DMS53 (cell line): ENCODE data around the gene MAPK8IP2.
"Not testable (repeated sequence)": the region's sequence is repeated elsewhere in the genome, so short reads cannot be mapped to it uniquely, and the experiment has no call there.

Source experiments
- DNase-seq: peaks from one replicate; lab custom pipeline; 2025; lab: John Stamatoyannopoulos, UW

The MAPK8IP2 gene

GRCh38 chr22:50635591-50635990, 35.0 kb downstream of the MAPK8IP2 start:
- DNase-seq: no peak

GRCh38 chr22:50640296-50640695, 39.7 kb downstream of the MAPK8IP2 start:
- not testable (repeated sequence) for DNase-seq

GRCh38 chr22:50640857-50641647, 40.5 kb downstream of the MAPK8IP2 start:
- no peak for DNase-seq

GRCh38 chr22:50641696-50642607, 41.4 kb downstream of the MAPK8IP2 start:
- no peak for DNase-seq

GRCh38 chr22:50643021-50643820, 42.6 kb downstream of the MAPK8IP2 start:
- not testable (repeated sequence) for DNase-seq

- not testable (repeated sequence) for DNase-seq
These were observed 43.2 kb downstream of the MAPK8IP2 start for GRCh38 chr22:50643821-50644101.

- DNase-seq: no peak
These were observed 52.7 kb downstream of the MAPK8IP2 start for GRCh38 chr22:50653256-50653655.

GRCh38 chr22:50654664-50655063, 54.1 kb downstream of the MAPK8IP2 start:
- not testable (repeated sequence) for DNase-seq

- no peak for DNase-seq
These were observed 55.8 kb downstream of the MAPK8IP2 start for GRCh38 chr22:50656122-50657070.

GRCh38 chr22:50657925-50658324, 57.3 kb downstream of the MAPK8IP2 start:
- no peak for DNase-seq

GRCh38 chr22:50659711-50660110, 59.1 kb downstream of the MAPK8IP2 start:
- DNase-seq: not testable (repeated sequence)

GRCh38 chr22:50660306-50660705, 59.7 kb downstream of the MAPK8IP2 start:
- DNase-seq: no peak
